K562 (cell line): ENCODE data around the gene PRDM12. TPM values are rescaled to one million over a fixed set of nuclear protein-coding genes. Genes with fewer than 3 reads are reported as not detected.

Source experiments
- AFF4 ChIP-seq: sonication (generic); formaldehyde crosslinking; IDR thresholded peaks from 2 replicates; pipeline ENCODE4 v1.8.0; 2023; ENCODE audit warnings: mild to moderate bottlenecking, missing genetic modification reagents
- ATF4 ChIP-seq: fragments of 450-650 bp; formaldehyde crosslinking; IDR thresholded peaks from 2 replicates; pipeline ENCODE4 v1.4.0; 2022; ENCODE audit warnings: mild to moderate bottlenecking, moderate library complexity
- BACH1 ChIP-seq: fragments of 200-800 bp; sonication (Bioruptor generic); IDR thresholded peaks from 2 replicates; pipeline ENCODE4 v1.6.1; 2016; ENCODE audit warnings: missing genetic modification characterization, missing compliant biosample characterization
- BRF2 ChIP-seq: IDR thresholded peaks from 3 replicates; pipeline ENCODE4 v1.6.1; 2011; ENCODE audit warnings: borderline replicate concordance, mild to moderate bottlenecking; ENCODE audit not compliant: insufficient read length, insufficient read depth
- CBX5 ChIP-seq: IDR thresholded peaks from 2 replicates; pipeline ENCODE4 v1.6.1; 2014; ENCODE audit warnings: low read depth, borderline replicate concordance
- CBX8 ChIP-seq: fragments of 200-600 bp; sonication (generic); IDR thresholded peaks from 2 replicates; pipeline ENCODE4 v1.6.1; 2012; ENCODE audit warnings: borderline replicate concordance, mixed run types, low read depth, mild to moderate bottlenecking, moderate library complexity, mixed read lengths, low read length, control low read depth, inconsistent platforms; ENCODE audit not compliant: poor library complexity, severe bottlenecking; ENCODE audit errors: extremely low read depth
- CEBPB ChIP-seq: fragments of 450-650 bp; IDR thresholded peaks from 2 replicates; pipeline ENCODE4 v1.6.1; 2016; ENCODE audit warnings: missing genetic modification characterization, missing compliant biosample characterization
- DLX4 ChIP-seq: fragments of 250-450 bp; sonication (Bioruptor Pico); IDR thresholded peaks from 2 replicates; pipeline ENCODE4 v1.6.1; 2021; ENCODE audit warnings: mild to moderate bottlenecking
- ETS2 ChIP-seq: IDR thresholded peaks from 2 replicates; pipeline ENCODE4 v1.6.1; 2016; ENCODE audit warnings: borderline replicate concordance, missing genetic modification characterization, mild to moderate bottlenecking, moderate library complexity, missing compliant biosample characterization; ENCODE audit not compliant: poor library complexity, severe bottlenecking
- GABPB1 ChIP-seq: sonication (generic); formaldehyde crosslinking; IDR thresholded peaks from 2 replicates; pipeline ENCODE4 v1.8.0; 2022; ENCODE audit warnings: mild to moderate bottlenecking, missing genetic modification reagents
- HLTF ChIP-seq: fragments of 450-650 bp; IDR thresholded peaks from 2 replicates; pipeline ENCODE4 v1.6.1; 2016
- HSF4 ChIP-seq: fragments of 250-450 bp; sonication (Bioruptor Pico); IDR thresholded peaks from 2 replicates; pipeline ENCODE4 v2.1.2; 2022; ENCODE audit warnings: mild to moderate bottlenecking, moderate library complexity, borderline replicate concordance
- KAT2B ChIP-seq: IDR thresholded peaks from one replicate; pipeline ENCODE4 v1.6.1; 2012; ENCODE audit warnings: low read depth, mild to moderate bottlenecking, control low read depth, inconsistent platforms, low read length, moderate library complexity
- LARP7 ChIP-seq: fragments of 450-650 bp; IDR thresholded peaks from 2 replicates; pipeline ENCODE4 v1.6.1; 2016
- MBD1 ChIP-seq: fragments of 250-450 bp; sonication (Bioruptor Pico); IDR thresholded peaks from 2 replicates; pipeline ENCODE4 v1.8.0; 2022; ENCODE audit warnings: inconsistent platforms
- MTA3 ChIP-seq: fragments of 450-650 bp; formaldehyde crosslinking; IDR thresholded peaks from 2 replicates; pipeline ENCODE4 v1.6.1; 2017; ENCODE audit warnings: mild to moderate bottlenecking, borderline replicate concordance
- RB1 ChIP-seq: fragments of 450-650 bp; IDR thresholded peaks from 2 replicates; pipeline ENCODE4 v1.6.1; 2017; ENCODE audit warnings: low read depth, mild to moderate bottlenecking
- SRSF3 ChIP-seq: fragments of 200-400 bp; formaldehyde crosslinking; IDR thresholded peaks from 2 replicates; pipeline ENCODE4 v1.6.1; 2016; ENCODE audit warnings: mild to moderate bottlenecking, low read length, moderate library complexity; ENCODE audit not compliant: insufficient read depth
- ZNF384 ChIP-seq: IDR thresholded peaks from 2 replicates; pipeline ENCODE4 v1.6.1; 2012; ENCODE audit warnings: low read depth, low read length, improper control_type of control experiment
- polyA plus RNA-seq, 8 experiments: library from polyadenylated mRNA; depleted of rRNA in 4 of 8; stranded (reverse) in 5 of 8; unstranded in 3 of 8; fragments of >200 nt; fragmentation: Nextera tagmentation in 2 of 8; fragmentation: Illumina TruSeq in 1 of 8; extraction: Ambion mirVana in 2 of 8; extraction: Trizol in 1 of 8; gene quantifications; 2 replicates each; pipeline versions ENCODE4 v1.2.1 to v1.2.3, GENCODE V29; 2011 to 2014; ENCODE audit warnings: inconsistent platforms in 1 of 8, missing spikeins in 1 of 8
- total RNA-seq, 7 experiments: library from RNA; depleted of rRNA in 6 of 7; stranded (reverse); fragments of >200 nt in 6 of 7; fragmentation: Illumina TruSeq in 2 of 7; extraction: Trizol in 2 of 7; gene quantifications; 2 replicates each; pipeline versions ENCODE4 v1.2.1 to v1.2.3, GENCODE V29; 2011 to 2021; ENCODE audit warnings: low replicate concordance in 1 of 7

Gene PRDM12
- total and polyA plus RNA-seq, 9 of the 15 experiments (the other 6 are each of a cell fraction or from before 2014, with no cell fraction given): 0.04 to 0.22 (median 0.07) TPM; not detected in 3

GRCh38 chr9:130693426-130694191 lies 29.2 kb downstream of the PRDM12 start, which contains the start of gene EXOSC2 (continued):
- TF ChIP-seq BRF2: no peak
- TF ChIP-seq CEBPB (tag): no peak
- no peak for TF ChIP-seq DLX4 (CRISPR knock-in tag)
- TF ChIP-seq HLTF: no peak
- peak; percentile 94 for TF ChIP-seq RB1
- no peak; the same call in 1 of the 2 replicates for TF ChIP-seq BACH1 (tag)
- peak; percentile 47; the same call in 1 of the 2 replicates for TF ChIP-seq GABPB1 (CRISPR knock-in tag)
- no peak for TF ChIP-seq SRSF3
- TF ChIP-seq ETS2 (tag): no peak
- TF ChIP-seq MBD1 (CRISPR knock-in tag): no peak
- TF ChIP-seq KAT2B: no peak
- peak; percentile 39; the same call in 1 of the 2 replicates for TF ChIP-seq MTA3
- no peak for TF ChIP-seq CBX5
- peak; percentile 64; the same call in 1 of the 2 replicates for TF ChIP-seq LARP7
- TF ChIP-seq HSF4 (CRISPR knock-in tag): no peak
- TF ChIP-seq ZNF384: no peak
- 0 out of 2 replicates have a peak, but pooled peaks have one; percentile 44 for TF ChIP-seq AFF4 (CRISPR knock-in tag)
- no peak for TF ChIP-seq ATF4 (CRISPR knock-in tag)
- TF ChIP-seq CBX8: no peak
